Breast epithelium (tissue), 4 donors: ENCODE data around the gene TRERF1. TPM values are rescaled to one million over a fixed set of nuclear protein-coding genes. Genes with fewer than 3 reads are reported as not detected.

ENCODE experiments used
- DNase-seq, 2 donors: peaks; one replicate each; pipeline ENCODE4 v3.0.0-alpha.2; 2019; ENCODE audit warnings: low spot score in 2 of 2
- H3K27ac ChIP-seq, 2 donors: fragments of 200-600 bp; sonication (generic) in 1 of 2; one replicate each; pipeline ENCODE4 v1.5.1; 2016 to 2019; ENCODE audit warnings: mild to moderate bottlenecking in 1 of 2
- H3K27me3 ChIP-seq, 2 donors: fragments of 200-600 bp; sonication (generic) in 1 of 2; one replicate each; pipeline versions ENCODE4 v1.5.1 to v1.6.0; 2017 to 2019; ENCODE audit warnings: control low read depth in 1 of 2, mild to moderate bottlenecking in 1 of 2
- H3K36me3 ChIP-seq: fragments of 200-600 bp; one replicate; pipeline ENCODE4 v1.5.1; 2019
- H3K4me1 ChIP-seq, 2 donors: fragments of 200-600 bp; sonication (generic); one replicate each; pipeline ENCODE4 v1.5.1; 2016 to 2019; ENCODE audit warnings: control low read depth in 1 of 2
- H3K4me3 ChIP-seq, 3 donors: fragments of 200-600 bp; sonication (generic); 1 replicate in 2 of 3; 2 replicates in 1 of 3; pipeline ENCODE4 v1.5.1; 2016 to 2019; ENCODE audit warnings: mild to moderate bottlenecking in 3 of 3, moderate library complexity in 2 of 3
- H3K9me3 ChIP-seq, 2 donors: fragments of 200-600 bp; sonication (generic) in 1 of 2; one replicate each; pipeline ENCODE4 v1.5.1; 2016 to 2019; ENCODE audit warnings: control low read depth in 1 of 2
- CTCF ChIP-seq, 3 donors: fragments of 450-650 bp; IDR thresholded peaks; one replicate each; pipeline ENCODE4 v1.5.1; 2016 to 2017; ENCODE audit warnings: antibody characterized with exemption in 3 of 3, mild to moderate bottlenecking in 3 of 3, moderate library complexity in 3 of 3
- POLR2A ChIP-seq: fragments of 450-650 bp; IDR thresholded peaks from one replicate; pipeline ENCODE4 v1.6.1; 2016; ENCODE audit warnings: antibody characterized with exemption, mild to moderate bottlenecking, moderate library complexity
- POLR2AphosphoS5 ChIP-seq, 3 donors: sonication (generic); formaldehyde crosslinking; IDR thresholded peaks; one replicate each; pipeline ENCODE4 v1.6.1; 2017; ENCODE audit warnings: antibody characterized with exemption in 3 of 3
- intact Hi-C: fragments of 100-400 bp; cut with DNase I; formaldehyde crosslinking; loops from one replicate; pipeline ENCODE4 v1.15.1; 2023; ENCODE audit warnings: low total_unique reads
- total RNA-seq, 3 donors: library from RNA; depleted of rRNA; stranded (reverse); fragments of >200 nt; gene quantifications; one replicate each; pipeline ENCODE4 v1.1.0, GENCODE V29; 2016

The TRERF1 gene
- total RNA-seq, 3 donors from 2014 or later, result 3.9 to 5.4 (median 4.1) TPM

GRCh38 chr6:42251500-42251899 lies 200.2 kb downstream of the TRERF1 start:
- no peaks in the 10 kb centered on the region for H3K36me3 ChIP-seq
- no peaks in the 10 kb centered on the region for H3K27me3 ChIP-seq
- peaks cover 0 to 5% of the 10 kb centered on the region in 2 donors for H3K4me1 ChIP-seq
- no peak overlapping the region for H3K4me3 ChIP-seq
- intact Hi-C loops, result no loop called here
- no peak for DNase-seq
- H3K9me3 ChIP-seq, result no peaks in the 10 kb centered on the region
- H3K27ac ChIP-seq, result peak overlapping the region in 1 of 2 donors; percentile 86
- TF ChIP-seq POLR2AphosphoS5 (IDR thresholded peaks at IDR 0.05) (no peak), POLR2A (no peak), CTCF (IDR thresholded peaks at IDR 0.05) (no peak)

- no peaks in the 10 kb centered on the region for H3K9me3 ChIP-seq
- H3K4me3 ChIP-seq, result no peak overlapping the region
- H3K4me1 ChIP-seq, result peaks cover 0 to 5% of the 10 kb centered on the region in 2 donors
- TF ChIP-seq POLR2AphosphoS5 (IDR thresholded peaks at IDR 0.05), result no peak
- no peak for TF ChIP-seq CTCF (IDR thresholded peaks at IDR 0.05)
- no peak for TF ChIP-seq POLR2A
- intact Hi-C loops, result no loop called here
- H3K36me3 ChIP-seq, result no peaks in the 10 kb centered on the region
- H3K27ac ChIP-seq, result peak overlapping the region in 1 of 2 donors; percentile 38
- DNase-seq, result no peak
- no peaks in the 10 kb centered on the region for H3K27me3 ChIP-seq
These were observed 201.3 kb downstream of the TRERF1 start for GRCh38 chr6:42250274-42250931.

GRCh38 chr6:42249279-42249678 lies 202.4 kb downstream of the TRERF1 start:
- no peak overlapping the region for H3K4me3 ChIP-seq
- no peaks in the 10 kb centered on the region for H3K27me3 ChIP-seq
- TF ChIP-seq POLR2A (no peak), CTCF (IDR thresholded peaks at IDR 0.05) (no peak), POLR2AphosphoS5 (IDR thresholded peaks at IDR 0.05) (no peak)
- H3K36me3 ChIP-seq, result no peaks in the 10 kb centered on the region
- peaks cover 0 to 5% of the 10 kb centered on the region in 2 donors for H3K4me1 ChIP-seq
- no peak for DNase-seq
- H3K27ac ChIP-seq, result peak overlapping the region in 1 of 2 donors; percentile 43
- no peaks in the 10 kb centered on the region for H3K9me3 ChIP-seq
- intact Hi-C loops, result no loop called here

- TF ChIP-seq CTCF (IDR thresholded peaks at IDR 0.05), result no peak
- TF ChIP-seq POLR2A, result no peak
- no peak for TF ChIP-seq POLR2AphosphoS5 (IDR thresholded peaks at IDR 0.05)
- H3K36me3 ChIP-seq, result no peaks in the 10 kb centered on the region
These were observed 208.7 kb downstream of the TRERF1 start for GRCh38 chr6:42243046-42243445.

GRCh38 chr6:42241915-42242314 lies 209.8 kb downstream of the TRERF1 start:
- DNase-seq, result no peak
- intact Hi-C loops, result no loop called here
- Histone ChIP-seq H3K27me3 (no peaks in the 10 kb centered on the region), H3K4me3 (no peak overlapping the region), H3K27ac (no peak overlapping the region), H3K36me3 (no peaks in the 10 kb centered on the region), H3K4me1 (no peaks in the 10 kb centered on the region), H3K9me3 (no peaks in the 10 kb centered on the region)
- TF ChIP-seq POLR2A (no peak), POLR2AphosphoS5 (IDR thresholded peaks at IDR 0.05) (no peak), CTCF (IDR thresholded peaks at IDR 0.05) (no peak)

More at GRCh38 chr6:42243046-42243445, 208.7 kb downstream of the TRERF1 start:
- Histone ChIP-seq H3K4me1 (no peaks in the 10 kb centered on the region), H3K27me3 (no peaks in the 10 kb centered on the region), H3K4me3 (no peak overlapping the region), H3K9me3 (no peaks in the 10 kb centered on the region), H3K27ac (no peak overlapping the region)
- intact Hi-C loops, result no loop called here
- DNase-seq, result peak in 1 of 2 donors; percentile 70
